ENCODE measurements around the gene ZNF544. TPM values are rescaled to one million over a fixed set of nuclear protein-coding genes. Genes with fewer than 3 reads are reported as not detected.

ZNF544 gene
- total and polyA plus RNA-seq, 7 experiments from 2014 or later: 19.7 to 60.7 (median 30.8) TPM

GRCh38 chr19:58196901-58197616 lies 31.7 kb upstream of the ZNF544 start:
- peak overlapping the region; percentile 3 for H3K4me3 ChIP-seq (ENCODE audit: low read length)
- H3K9me3 Mint-ChIP-seq: peaks cover 8 to 95% (median 76%) of the 10 kb centered on the region in 11 donors

DNA sequence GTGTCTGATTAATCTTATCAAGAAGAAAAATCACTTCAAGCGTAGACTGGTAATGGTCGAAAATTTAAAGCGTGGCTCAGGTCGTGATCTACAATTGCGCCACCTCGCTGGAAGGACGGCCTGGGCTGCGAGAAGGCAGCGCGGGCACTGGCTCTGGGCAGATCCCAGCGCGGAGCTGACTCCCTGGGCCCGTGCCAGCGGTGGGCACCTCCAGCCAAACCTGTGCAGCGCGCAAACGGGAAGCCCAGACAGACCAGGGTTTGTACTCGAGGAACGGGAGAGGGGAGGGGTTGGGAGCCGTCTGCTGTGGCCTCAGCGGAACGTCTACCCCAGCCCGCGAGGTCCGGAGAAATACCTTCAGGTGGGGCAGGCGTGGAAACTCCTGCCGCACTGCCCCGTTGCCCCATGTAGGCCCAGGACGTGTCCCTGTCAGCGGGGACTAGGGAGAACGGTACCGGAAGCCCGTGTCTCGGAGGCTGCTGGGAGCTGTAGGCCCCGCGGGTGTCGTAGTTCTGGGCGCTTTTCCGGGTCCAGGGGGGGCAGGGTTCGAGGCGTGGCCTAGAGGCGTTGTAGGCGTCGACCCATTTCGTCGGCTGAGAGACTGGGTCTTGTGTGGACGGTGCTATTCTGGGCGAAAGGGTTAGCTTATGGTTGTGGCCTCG lies 24.8 kb upstream of the ZNF544 start:
- ATAC-seq (no peak), DNase-seq (no peak)
- Mint-ChIP-seq H3K27ac (no peak overlapping the region), H3K4me1 (peaks cover 0 to 17% (median 6%) of the 10 kb centered on the region in 7 donors), H3K27me3 (no peaks in the 10 kb centered on the region), H3K4me3 (peak overlapping the region in 1 of 10 donors; percentile 32), H3K36me3 (peaks cover 65 to 94% (median 86%) of the 10 kb centered on the region in 5 donors), H3K9me3 (peaks cover 28 to 100% (median 82%) of the 10 kb centered on the region in 11 donors)
- H3K27me3 ChIP-seq (ENCODE audit: control insufficient read depth in 2 of 2, insufficient read depth in 2 of 2, low read length in 2 of 2): no peaks in the 10 kb centered on the region
- intact Hi-C loops (cut with micrococcal nuclease): no loop called here
- CTCF ChIA-PET: no interaction called here
- POLR2A ChIA-PET: interaction anchor here (1.0 kb wide), 1 partner anchor 57 kb away, joined by 4 read pairs; no protein-coding TSS in a partner anchor
- peaks cover 37 to 90% (median 48%) of the 10 kb centered on the region in 3 experiments for H3K36me3 ChIP-seq (ENCODE audit: control insufficient read depth in 2 of 3, insufficient read depth in 3 of 3, low read length in 3 of 3)
- H3K4me1 ChIP-seq (ENCODE audit: control insufficient read depth in 2 of 2, insufficient read depth in 2 of 2, low read length in 2 of 2): no peaks in the 10 kb centered on the region
- H3K27ac ChIP-seq (ENCODE audit: low read depth, low read length): no peak overlapping the region
- peaks cover 44 to 100% (median 80%) of the 10 kb centered on the region in 3 experiments for H3K9me3 ChIP-seq (ENCODE audit: control insufficient read depth in 2 of 3, low read length in 3 of 3)
- H3K4me3 ChIP-seq (ENCODE audit: low read length): peak overlapping the region; percentile 5

More at GRCh38 chr19:58196901-58197616, 31.7 kb upstream of the ZNF544 start:
- intact Hi-C loops (cut with micrococcal nuclease): no loop called here
- CTCF ChIA-PET: no interaction called here
- Mint-ChIP-seq H3K36me3 (peaks cover 40 to 88% (median 81%) of the 10 kb centered on the region in 5 donors), H3K4me3 (peak overlapping the region in 2 of 10 donors; percentile 7 to 16), H3K27ac (peak overlapping the region in 1 of 9 donors; percentile 17), H3K4me1 (peaks cover 0 to 5% (median 0%) of the 10 kb centered on the region in 7 donors), H3K27me3 (no peaks in the 10 kb centered on the region)
- peak in 4 of 9 donors; percentile 19 to 37 (median 30) for DNase-seq
- ATAC-seq: no peak
- peaks cover 34 to 96% (median 79%) of the 10 kb centered on the region in 3 experiments for H3K9me3 ChIP-seq (ENCODE audit: control insufficient read depth in 2 of 3, low read length in 3 of 3)
- POLR2A ChIA-PET: interaction anchor here (0.7 to 1.5 kb wide), 3 partner anchors 11 to 1332 kb away, joined by 3 to 11 read pairs (median 4); partner anchors contain the start of gene ZNF274
- no peaks in the 10 kb centered on the region for H3K4me1 ChIP-seq (ENCODE audit: control insufficient read depth in 2 of 2, insufficient read depth in 2 of 2, low read length in 2 of 2)
- H3K36me3 ChIP-seq (ENCODE audit: control insufficient read depth in 2 of 3, insufficient read depth in 3 of 3, low read length in 3 of 3): peaks cover 18 to 78% (median 53%) of the 10 kb centered on the region in 3 experiments
- H3K27ac ChIP-seq (ENCODE audit: low read depth, low read length): no peak overlapping the region
- H3K27me3 ChIP-seq (ENCODE audit: control insufficient read depth in 2 of 2, insufficient read depth in 2 of 2, low read length in 2 of 2): no peaks in the 10 kb centered on the region

GRCh38 chr19:58204566-58204965 lies 24.1 kb upstream of the ZNF544 start:
- intact Hi-C loops (cut with micrococcal nuclease): no loop called here
- H3K4me3 Mint-ChIP-seq: peak overlapping the region in 3 of 10 donors; percentile 9 to 74 (median 47)
- peak overlapping the region; percentile 15 for H3K4me3 ChIP-seq (ENCODE audit: low read length)
- ATAC-seq (no peak), DNase-seq (no peak)
- no peak overlapping the region for H3K27ac ChIP-seq (ENCODE audit: low read depth, low read length)
- peak overlapping the region in 1 of 9 donors; percentile 14 for H3K27ac Mint-ChIP-seq
- H3K4me1 ChIP-seq (ENCODE audit: control insufficient read depth in 2 of 2, insufficient read depth in 2 of 2, low read length in 2 of 2): no peaks in the 10 kb centered on the region
- H3K9me3 ChIP-seq (ENCODE audit: control insufficient read depth in 2 of 3, low read length in 3 of 3): peaks cover 47 to 100% (median 78%) of the 10 kb centered on the region in 3 experiments
- H3K4me1 Mint-ChIP-seq: peaks cover 0 to 17% (median 6%) of the 10 kb centered on the region in 7 donors
- no peaks in the 10 kb centered on the region for H3K27me3 Mint-ChIP-seq
- H3K9me3 Mint-ChIP-seq: peaks cover 30 to 100% (median 85%) of the 10 kb centered on the region in 11 donors
- H3K27me3 ChIP-seq (ENCODE audit: control insufficient read depth in 2 of 2, insufficient read depth in 2 of 2, low read length in 2 of 2): no peaks in the 10 kb centered on the region
- peaks cover 39 to 96% (median 48%) of the 10 kb centered on the region in 3 experiments for H3K36me3 ChIP-seq (ENCODE audit: control insufficient read depth in 2 of 3, insufficient read depth in 3 of 3, low read length in 3 of 3)
- CTCF ChIA-PET: no interaction called here
- H3K36me3 Mint-ChIP-seq: peaks cover 71 to 94% (median 90%) of the 10 kb centered on the region in 5 donors
- POLR2A ChIA-PET: interaction anchor here (0.8 to 1.5 kb wide), 2 partner anchors 15 to 21 kb away, joined by 3 to 4 read pairs; partner anchors contain the start of gene ZNF274

DNA sequence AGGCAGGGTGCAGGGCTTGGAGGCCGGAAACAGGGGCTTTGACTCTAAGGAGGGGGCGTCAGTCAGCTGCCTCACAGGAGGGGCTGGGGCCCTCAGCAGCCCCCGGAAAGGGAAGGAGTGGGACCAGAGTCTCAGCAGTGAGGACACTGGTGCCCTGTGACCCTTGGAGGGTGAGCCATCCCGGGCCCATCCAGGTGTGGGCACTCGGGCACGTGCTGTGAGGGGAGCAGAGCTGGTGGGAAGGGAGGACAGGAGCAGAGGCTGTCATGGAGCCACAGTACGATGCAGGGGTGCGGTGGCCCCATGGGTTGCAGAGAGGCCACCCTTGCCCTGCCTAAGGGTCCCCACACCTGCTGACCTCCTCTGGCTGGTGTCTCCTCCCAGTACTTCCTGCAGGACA lies 19.1 kb upstream of the ZNF544 start:
- H3K9me3 Mint-ChIP-seq: peaks cover 26 to 100% (median 92%) of the 10 kb centered on the region in 11 donors
- no peak overlapping the region for H3K27ac Mint-ChIP-seq
- ATAC-seq (no peak), DNase-seq (no peak)
- intact Hi-C loops (cut with micrococcal nuclease): no loop called here
- no peak overlapping the region for H3K27ac ChIP-seq (ENCODE audit: low read depth, low read length)
- peaks cover 71 to 99% (median 95%) of the 10 kb centered on the region in 5 donors for H3K36me3 Mint-ChIP-seq
- peak overlapping the region in 2 of 10 donors; percentile 31 to 49 for H3K4me3 Mint-ChIP-seq
- peaks cover 0 to 11% (median 3%) of the 10 kb centered on the region in 7 donors for H3K4me1 Mint-ChIP-seq
- peaks cover 59 to 87% (median 63%) of the 10 kb centered on the region in 3 experiments for H3K36me3 ChIP-seq (ENCODE audit: control insufficient read depth in 2 of 3, insufficient read depth in 3 of 3, low read length in 3 of 3)
- H3K4me3 ChIP-seq (ENCODE audit: low read length): no peak overlapping the region
- no peaks in the 10 kb centered on the region for H3K27me3 ChIP-seq (ENCODE audit: control insufficient read depth in 2 of 2, insufficient read depth in 2 of 2, low read length in 2 of 2)
- ChIA-PET POLR2A (interaction anchor here (0.6 to 1.3 kb wide), 2 partner anchors 15 to 20 kb away, joined by 3 read pairs; no protein-coding TSS in a partner anchor), CTCF (no interaction called here)
- H3K9me3 ChIP-seq (ENCODE audit: control insufficient read depth in 2 of 3, low read length in 3 of 3): peaks cover 58 to 100% (median 80%) of the 10 kb centered on the region in 3 experiments
- no peaks in the 10 kb centered on the region for H3K4me1 ChIP-seq (ENCODE audit: control insufficient read depth in 2 of 2, insufficient read depth in 2 of 2, low read length in 2 of 2)
- H3K27me3 Mint-ChIP-seq: no peaks in the 10 kb centered on the region

DNA sequence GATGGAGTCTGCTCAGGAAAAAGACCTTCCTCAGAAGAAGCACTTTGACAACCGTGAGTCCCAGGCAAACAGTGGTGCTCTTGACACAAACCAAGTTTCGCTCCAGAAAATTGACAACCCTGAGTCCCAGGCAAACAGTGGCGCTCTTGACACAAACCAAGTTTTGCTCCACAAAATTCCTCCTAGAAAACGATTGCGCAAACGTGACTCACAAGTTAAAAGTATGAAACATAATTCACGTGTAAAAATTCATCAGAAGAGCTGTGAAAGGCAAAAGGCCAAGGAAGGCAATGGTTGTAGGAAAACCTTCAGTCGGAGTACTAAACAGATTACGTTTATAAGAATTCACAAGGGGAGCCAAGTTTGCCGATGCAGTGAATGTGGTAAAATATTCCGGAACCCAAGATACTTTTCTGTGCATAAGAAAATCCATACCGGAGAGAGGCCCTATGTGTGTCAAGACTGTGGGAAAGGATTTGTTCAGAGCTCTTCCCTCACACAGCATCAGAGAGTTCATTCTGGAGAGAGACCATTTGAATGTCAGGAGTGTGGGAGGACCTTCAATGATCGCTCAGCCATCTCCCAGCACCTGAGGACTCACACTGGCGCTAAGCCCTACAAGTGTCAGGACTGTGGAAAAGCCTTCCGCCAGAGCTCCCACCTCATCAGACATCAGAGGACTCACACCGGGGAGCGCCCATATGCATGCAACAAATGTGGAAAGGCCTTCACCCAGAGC lies 16.2 kb upstream of the ZNF544 start:
- H3K4me1 ChIP-seq (ENCODE audit: control insufficient read depth in 2 of 2, insufficient read depth in 2 of 2, low read length in 2 of 2): no peaks in the 10 kb centered on the region
- Mint-ChIP-seq H3K4me1 (peaks cover 0 to 3% (median 0%) of the 10 kb centered on the region in 7 donors), H3K27me3 (no peaks in the 10 kb centered on the region), H3K9me3 (peaks cover 12 to 99% (median 83%) of the 10 kb centered on the region in 11 donors), H3K4me3 (no peak overlapping the region), H3K36me3 (peaks cover 45 to 77% (median 69%) of the 10 kb centered on the region in 5 donors), H3K27ac (no peak overlapping the region)
- peaks cover 41 to 57% (median 44%) of the 10 kb centered on the region in 3 experiments for H3K36me3 ChIP-seq (ENCODE audit: control insufficient read depth in 2 of 3, insufficient read depth in 3 of 3, low read length in 3 of 3)
- intact Hi-C loops (cut with micrococcal nuclease): no loop called here
- CTCF ChIA-PET: no interaction called here
- H3K9me3 ChIP-seq (ENCODE audit: control insufficient read depth in 2 of 3, low read length in 3 of 3): peaks cover 41 to 100% (median 65%) of the 10 kb centered on the region in 3 experiments
- DNase-seq: no peak
- no peaks in the 10 kb centered on the region for H3K27me3 ChIP-seq (ENCODE audit: control insufficient read depth in 2 of 2, insufficient read depth in 2 of 2, low read length in 2 of 2)
- no peak overlapping the region for H3K27ac ChIP-seq (ENCODE audit: low read depth, low read length)
- POLR2A ChIA-PET: no interaction called here
- no peak for ATAC-seq
- peak overlapping the region; percentile 2 for H3K4me3 ChIP-seq (ENCODE audit: low read length)

DNA sequence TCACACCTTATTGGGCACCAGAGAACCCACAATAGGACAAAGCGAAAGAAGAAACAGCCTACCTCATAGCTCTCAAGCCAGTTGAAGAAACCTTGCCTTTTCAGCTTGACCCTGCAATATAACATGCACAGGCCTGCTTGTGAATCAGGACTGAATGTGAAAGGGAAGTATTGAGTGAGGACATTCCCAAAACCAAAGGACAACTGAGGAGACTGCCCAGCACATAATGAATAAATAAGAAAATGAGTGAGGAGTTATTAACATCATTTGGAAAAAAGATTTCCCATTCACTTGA lies 15.7 kb upstream of the ZNF544 start:
- peaks cover 40 to 71% (median 64%) of the 10 kb centered on the region in 5 donors for H3K36me3 Mint-ChIP-seq

More for the DNA sequence above, 15.7 kb upstream of the ZNF544 start:
- Histone ChIP-seq H3K4me3 (ENCODE audit: low read length) (peak overlapping the region; percentile 2), H3K4me1 (ENCODE audit: control insufficient read depth in 2 of 2, insufficient read depth in 2 of 2, low read length in 2 of 2) (no peaks in the 10 kb centered on the region), H3K27me3 (ENCODE audit: control insufficient read depth in 2 of 2, insufficient read depth in 2 of 2, low read length in 2 of 2) (no peaks in the 10 kb centered on the region), H3K36me3 (ENCODE audit: control insufficient read depth in 2 of 3, insufficient read depth in 3 of 3, low read length in 3 of 3) (peaks cover 36 to 52% (median 38%) of the 10 kb centered on the region in 3 experiments), H3K27ac (ENCODE audit: low read depth, low read length) (no peak overlapping the region), H3K9me3 (ENCODE audit: control insufficient read depth in 2 of 3, low read length in 3 of 3) (peaks cover 36 to 100% (median 62%) of the 10 kb centered on the region in 3 experiments)
- ChIA-PET CTCF (no interaction called here), POLR2A (no interaction called here)
- Mint-ChIP-seq H3K4me1 (peaks cover 0 to 3% (median 0%) of the 10 kb centered on the region in 7 donors), H3K4me3 (no peak overlapping the region), H3K9me3 (peaks cover 7 to 99% (median 83%) of the 10 kb centered on the region in 11 donors), H3K27ac (no peak overlapping the region), H3K27me3 (no peaks in the 10 kb centered on the region)
- no peak for ATAC-seq
- intact Hi-C loops (cut with micrococcal nuclease): no loop called here
- DNase-seq: no peak
